Ovary (tissue), 9 donors: Measurements from ENCODE around the gene H6PD. TPM values are rescaled to one million over a fixed set of nuclear protein-coding genes. Genes with fewer than 3 reads are reported as not detected.

Source experiments
- DNase-seq, 5 donors: peaks; one replicate each; pipeline ENCODE4 v3.0.0-alpha.2; 2019 to 2020
- H3K27ac ChIP-seq, 2 donors: fragments of 200-600 bp; one replicate each; pipeline versions ENCODE4 v1.5.1 to v1.8.0; 2019 to 2022
- H3K27me3 ChIP-seq: fragments of 200-600 bp; one replicate; pipeline ENCODE4 v1.8.0; 2022
- H3K36me3 ChIP-seq: fragments of 200-600 bp; sonication (generic); one replicate; pipeline ENCODE4 v1.5.1; 2019
- H3K4me1 ChIP-seq: one replicate; pipeline ENCODE4 v1.8.1; 2013; ENCODE audit warnings: mild to moderate bottlenecking, moderate library complexity; ENCODE audit not compliant: insufficient read depth
- H3K4me3 ChIP-seq: fragments of 200-600 bp; sonication (generic); one replicate; pipeline ENCODE4 v1.5.1; 2017
- H3K9me3 ChIP-seq, 2 donors: fragments of 200-600 bp in 1 of 2; sonication (generic) in 1 of 2; one replicate each; pipeline versions ENCODE4 v1.5.1 to v1.8.1; 2013 to 2019; ENCODE audit warnings: mild to moderate bottlenecking in 1 of 2, moderate library complexity in 1 of 2
- CTCF ChIP-seq, 3 donors: fragments of 450-650 bp in 2 of 3; fragments of 200-600 bp in 1 of 3; IDR thresholded peaks; one replicate each; pipeline versions ENCODE4 v1.5.1 to v1.8.0; 2016 to 2022; ENCODE audit warnings: antibody characterized with exemption in 3 of 3, mild to moderate bottlenecking in 1 of 3
- EP300 ChIP-seq: sonication (generic); formaldehyde crosslinking; IDR thresholded peaks from one replicate; pipeline ENCODE4 v1.6.1; 2017; ENCODE audit warnings: antibody characterized with exemption
- POLR2A ChIP-seq: fragments of 450-650 bp; IDR thresholded peaks from one replicate; pipeline ENCODE4 v1.6.1; 2017; ENCODE audit warnings: antibody characterized with exemption, mild to moderate bottlenecking, moderate library complexity
- WGBS, 3 donors: extraction: QIAGEN DNeasy Blood & Tissue Kit in 1 of 3; methylation state at CpG; one replicate each; pipeline versions ENCODE4 v1.1.5 to v1.1.7; 2013 to 2017; 5-methylcytosine and 5-hydroxymethylcytosine counted together
- intact Hi-C, 4 donors: fragments of 100-400 bp; cut with DNase I; formaldehyde crosslinking; loops; one replicate each; pipeline versions ENCODE4 v1.11.0 to v1.15.1; 2022 to 2023
- polyA plus RNA-seq, 2 donors: library from polyadenylated mRNA; stranded (reverse); fragments of 200-250 nt in 1 of 2; fragments of 350-450 nt in 1 of 2; fragmentation: Illumina TruSeq in 1 of 2; extraction: RNeasy Lipid Tissue Mini Kit (QIAGEN cat#74804) in 1 of 2; gene quantifications; one replicate each; pipeline ENCODE4 v1.2.3, GENCODE V29; 2013 to 2014
- total RNA-seq, 7 donors: library from RNA; depleted of rRNA in 2 of 7; stranded (reverse); fragments of >200 nt in 2 of 7; fragmentation: NEBNext Ultra II Directional in 3 of 7; extraction: Animal tissue kit (Norgen Biotek cat#: 25700) in 3 of 7; gene quantifications; one replicate each; pipeline versions ENCODE4 v1.1.0 to v1.2.4, GENCODE V29; 2016 to 2023
- donor health status: DM: no; HTN: no; CAD: no; lungs with moderate emphysema.
- donor health status: DM: no; HTN: no; CAD: no.
- donor health status: Bipolar disorder and iron deficiency.
- donor health status: DM: yes; HTN: yes; CAD: no.
- donor health status: DM: no; HTN: no; CAD: no.
- donor health status: DM: yes; HTN: yes; CAD: no.

H6PD gene
- total and polyA plus RNA-seq, 9 donors = 47.0 to 148 (median 89.7) TPM

- 84 to 90% (median 86%) methylated on average over 8 of the region's 8 CpGs for WGBS, 3 donors
Measured at GRCh38 chr1:9195651-9196050, 38.9 kb upstream of the H6PD start.

GRCh38 chr1:9196129-9197040 is 38.2 kb upstream of the H6PD start:
- H3K27me3 ChIP-seq = no peaks in the 10 kb centered on the region
- peak; percentile 69 to 81 (median 77) for DNase-seq
- H3K9me3 ChIP-seq = no peaks in the 10 kb centered on the region
- 15 to 22% (median 17%) methylated on average over 30 to 31 of the region's 31 CpGs for WGBS, 3 donors
- H3K36me3 ChIP-seq = no peaks in the 10 kb centered on the region
- peaks cover 2% of the 10 kb centered on the region for H3K4me1 ChIP-seq
- H3K27ac ChIP-seq = no peak overlapping the region
- TF ChIP-seq CTCF (IDR thresholded peaks at IDR 0.05) (peak; percentile 68 to 78 (median 74)), POLR2A (no peak)
- no peak overlapping the region for H3K4me3 ChIP-seq
- intact Hi-C loops = loop anchor here (5.0 to 10.0 kb wide), 3 partner anchors 54 to 84 kb away; no protein-coding TSS in a partner anchor

More at GRCh38 chr1:9195651-9196050, 38.9 kb upstream of the H6PD start:
- H3K4me3 ChIP-seq = no peak overlapping the region
- H3K27me3 ChIP-seq = no peaks in the 10 kb centered on the region
- TF ChIP-seq EP300 = no peak
- no peak for TF ChIP-seq CTCF (IDR thresholded peaks at IDR 0.05)
- TF ChIP-seq POLR2A = no peak
- H3K4me1 ChIP-seq = peaks cover 2% of the 10 kb centered on the region
- intact Hi-C loops = loop anchor here (5.0 to 10.0 kb wide), 3 partner anchors 53 to 83 kb away; no protein-coding TSS in a partner anchor
- DNase-seq = no peak
- no peak overlapping the region for H3K27ac ChIP-seq
- H3K9me3 ChIP-seq = no peaks in the 10 kb centered on the region
- H3K36me3 ChIP-seq = no peaks in the 10 kb centered on the region

- TF ChIP-seq EP300 (no peak), CTCF (IDR thresholded peaks at IDR 0.05) (no peak), POLR2A (no peak)
- intact Hi-C loops = loop anchor here (5.0 to 10.0 kb wide), 3 partner anchors 55 to 85 kb away; no protein-coding TSS in a partner anchor
- WGBS, 3 donors = 81 to 85% (median 85%) methylated on average over 22 of the region's 22 CpGs
- H3K27ac ChIP-seq = no peak overlapping the region
- H3K4me3 ChIP-seq = no peak overlapping the region
- peaks cover 4% of the 10 kb centered on the region for H3K4me1 ChIP-seq
- no peaks in the 10 kb centered on the region for H3K36me3 ChIP-seq
- H3K27me3 ChIP-seq = no peaks in the 10 kb centered on the region
- no peaks in the 10 kb centered on the region for H3K9me3 ChIP-seq
- DNase-seq = no peak
Measured at GRCh38 chr1:9197186-9198099, 37.1 kb upstream of the H6PD start.
